ENCODE measurements around the gene HCAR2.
"Not testable (repeated sequence)": the region's sequence is repeated elsewhere in the genome, so short reads cannot be mapped to it uniquely, and the experiment has no call there.

HCAR2 gene

GRCh38 chr12:122665349-122665748, 37.8 kb downstream of the HCAR2 start:
- DNase-seq (ENCODE audit: low read depth) = no peak

GRCh38 chr12:122661938-122662337, 41.2 kb downstream of the HCAR2 start:
- DNase-seq (ENCODE audit: low read depth) = no peak

- DNase-seq (ENCODE audit: low read depth) = no peak
Measured at GRCh38 chr12:122661246-122661645, 41.9 kb downstream of the HCAR2 start.

GRCh38 chr12:122659579-122659978, 43.6 kb downstream of the HCAR2 start:
- DNase-seq (ENCODE audit: low read depth) = no peak

- DNase-seq (ENCODE audit: low read depth) = no peak
Measured at GRCh38 chr12:122656298-122656697, 46.9 kb downstream of the HCAR2 start.

- not testable (repeated sequence) for DNase-seq (ENCODE audit: low read depth)
Measured at GRCh38 chr12:122653291-122653690, 49.9 kb downstream of the HCAR2 start.

GRCh38 chr12:122651520-122652224, 51.5 kb downstream of the HCAR2 start:
- DNase-seq (ENCODE audit: low read depth) = no peak

Data from activated T-helper 9 cell treated with anti-CD3 and anti-CD28 coated beads, Interleukin-2, amount 50 U/mL, for 16 hours (primary cell).